Right atrium auricular region (tissue), 2 donors: ENCODE data around the gene FICD. TPM values are rescaled to one million over a fixed set of nuclear protein-coding genes. Genes with fewer than 3 reads are reported as not detected.
"Not testable (repeated sequence)": the region's sequence is repeated elsewhere in the genome, so short reads cannot be mapped to it uniquely, and the experiment has no call there.

ENCODE experiments used
- DNase-seq: peaks from one replicate; pipeline ENCODE4 v3.0.0-alpha.2; 2019; ENCODE audit warnings: low spot score
- H3K27ac ChIP-seq, 2 donors: fragments of 200-600 bp; sonication (generic); 1 replicate in 1 of 2; 2 replicates in 1 of 2; pipeline ENCODE4 v1.5.1; 2016 to 2019
- H3K27me3 ChIP-seq, 2 donors: fragments of 200-600 bp; sonication (generic); one replicate each; pipeline versions ENCODE4 v1.5.1 to v1.6.0; 2017 to 2019
- H3K36me3 ChIP-seq: fragments of 200-600 bp; sonication (generic); one replicate; pipeline ENCODE4 v1.5.1; 2016
- H3K4me1 ChIP-seq, 2 donors: fragments of 200-600 bp; sonication (generic); one replicate each; pipeline versions ENCODE4 v1.5.1 to v1.6.0; 2017 to 2019
- H3K4me3 ChIP-seq, 2 donors: fragments of 200-600 bp; sonication (generic); 1 replicate in 1 of 2; 2 replicates in 1 of 2; pipeline ENCODE4 v1.5.1; 2017 to 2019; ENCODE audit warnings: mild to moderate bottlenecking in 1 of 2, moderate library complexity in 1 of 2
- H3K9me3 ChIP-seq, 2 donors: fragments of 200-600 bp; sonication (generic); one replicate each; pipeline ENCODE4 v1.5.1; 2019
- total RNA-seq, 2 donors: library from RNA; depleted of rRNA; stranded (reverse); fragments of >200 nt; gene quantifications; one replicate each; pipeline ENCODE4 v1.1.0, GENCODE V29; 2016
- TF ChIP-seq, protein P1 (sequence below), 2 donors: fragments of 200-600 bp; sonication (generic); IDR thresholded peaks; one replicate each; pipeline ENCODE4 v1.5.1; 2019; ENCODE audit warnings: antibody characterized with exemption in 2 of 2

FICD gene
- total RNA-seq, 2 donors from 2014 or later, result 2.6 to 7.5 TPM

DNA sequence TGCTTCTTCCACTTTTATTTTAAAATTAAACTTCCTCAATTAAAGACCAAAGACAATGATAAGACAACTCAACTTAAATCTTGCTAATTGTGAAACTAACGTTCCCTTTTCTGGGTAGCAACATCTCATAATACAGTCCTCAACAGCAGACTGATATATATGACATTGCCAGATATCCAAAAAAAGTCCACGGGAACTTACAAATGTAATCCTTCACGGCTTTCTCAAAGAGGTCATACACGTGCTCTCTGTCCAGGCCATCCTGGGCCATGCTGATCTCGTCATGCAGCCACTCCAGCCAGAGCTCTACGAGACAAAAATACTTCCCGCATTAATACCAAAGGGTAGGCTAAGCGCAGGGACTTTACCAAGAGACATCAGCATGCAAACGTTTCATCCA lies 32.6 kb downstream of the FICD start:
- DNase-seq, result no peak
- Histone ChIP-seq H3K9me3 (no peaks in the 10 kb centered on the region), H3K27me3 (no peaks in the 10 kb centered on the region), H3K27ac (no peak overlapping the region), H3K4me3 (no peak overlapping the region), H3K36me3 (peaks cover 49% of the 10 kb centered on the region), H3K4me1 (peaks cover 0 to 8% of the 10 kb centered on the region in 2 donors)
- TF ChIP-seq, protein P1, sequence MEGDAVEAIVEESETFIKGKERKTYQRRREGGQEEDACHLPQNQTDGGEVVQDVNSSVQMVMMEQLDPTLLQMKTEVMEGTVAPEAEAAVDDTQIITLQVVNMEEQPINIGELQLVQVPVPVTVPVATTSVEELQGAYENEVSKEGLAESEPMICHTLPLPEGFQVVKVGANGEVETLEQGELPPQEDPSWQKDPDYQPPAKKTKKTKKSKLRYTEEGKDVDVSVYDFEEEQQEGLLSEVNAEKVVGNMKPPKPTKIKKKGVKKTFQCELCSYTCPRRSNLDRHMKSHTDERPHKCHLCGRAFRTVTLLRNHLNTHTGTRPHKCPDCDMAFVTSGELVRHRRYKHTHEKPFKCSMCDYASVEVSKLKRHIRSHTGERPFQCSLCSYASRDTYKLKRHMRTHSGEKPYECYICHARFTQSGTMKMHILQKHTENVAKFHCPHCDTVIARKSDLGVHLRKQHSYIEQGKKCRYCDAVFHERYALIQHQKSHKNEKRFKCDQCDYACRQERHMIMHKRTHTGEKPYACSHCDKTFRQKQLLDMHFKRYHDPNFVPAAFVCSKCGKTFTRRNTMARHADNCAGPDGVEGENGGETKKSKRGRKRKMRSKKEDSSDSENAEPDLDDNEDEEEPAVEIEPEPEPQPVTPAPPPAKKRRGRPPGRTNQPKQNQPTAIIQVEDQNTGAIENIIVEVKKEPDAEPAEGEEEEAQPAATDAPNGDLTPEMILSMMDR (IDR thresholded peaks at IDR 0.05), result no peak

- TF ChIP-seq, protein P1 (IDR thresholded peaks at IDR 0.05), result no peak
- H3K4me1 ChIP-seq, result peaks cover 0 to 15% of the 10 kb centered on the region in 2 donors
- no peak overlapping the region for H3K4me3 ChIP-seq
- H3K36me3 ChIP-seq, result peaks cover 37% of the 10 kb centered on the region
- no peaks in the 10 kb centered on the region for H3K9me3 ChIP-seq
- no peak for DNase-seq
- H3K27ac ChIP-seq, result no peak overlapping the region
- H3K27me3 ChIP-seq, result no peaks in the 10 kb centered on the region
These were observed 34.0 kb downstream of the FICD start for GRCh38 chr12:108548954-108549521.

- H3K27me3 ChIP-seq, result no peaks in the 10 kb centered on the region
- no peak overlapping the region for H3K4me3 ChIP-seq
- peaks cover 20% of the 10 kb centered on the region for H3K36me3 ChIP-seq
- peaks cover 0 to 20% of the 10 kb centered on the region in 2 donors for H3K4me1 ChIP-seq
- no peaks in the 10 kb centered on the region for H3K9me3 ChIP-seq
- DNase-seq, result no peak
- TF ChIP-seq, protein P1 (IDR thresholded peaks at IDR 0.05), result no peak
- no peak overlapping the region for H3K27ac ChIP-seq
These were observed 36.5 kb downstream of the FICD start for GRCh38 chr12:108551535-108551934.

GRCh38 chr12:108553799-108554198 lies 38.7 kb downstream of the FICD start:
- TF ChIP-seq, protein P1 (IDR thresholded peaks at IDR 0.05), result no peak
- no peaks in the 10 kb centered on the region for H3K27me3 ChIP-seq
- DNase-seq, result no peak
- no peaks in the 10 kb centered on the region for H3K9me3 ChIP-seq
- H3K4me3 ChIP-seq, result no peak overlapping the region
- H3K4me1 ChIP-seq, result peaks cover 0 to 28% of the 10 kb centered on the region in 2 donors
- no peaks in the 10 kb centered on the region for H3K36me3 ChIP-seq
- H3K27ac ChIP-seq, result no peak overlapping the region

- H3K9me3 ChIP-seq, H3K27ac ChIP-seq, H3K4me3 ChIP-seq, H3K36me3 ChIP-seq, DNase-seq, H3K27me3 ChIP-seq: not testable (repeated sequence)
- H3K4me1 ChIP-seq, result peaks cover 0 to 44% of the 10 kb centered on the region in 2 donors
These were observed 40.3 kb downstream of the FICD start for GRCh38 chr12:108555383-108555782.

- Histone ChIP-seq H3K4me3 (no peak overlapping the region), H3K27me3 (no peaks in the 10 kb centered on the region), H3K27ac (no peak overlapping the region), H3K9me3 (no peaks in the 10 kb centered on the region), H3K4me1 (peaks cover 0 to 56% of the 10 kb centered on the region in 2 donors), H3K36me3 (peaks cover 1% of the 10 kb centered on the region)
- TF ChIP-seq, protein P1 (IDR thresholded peaks at IDR 0.05), result no peak
- DNase-seq, result no peak
These were observed 44.1 kb downstream of the FICD start for GRCh38 chr12:108559007-108559655.
